HG02623 (cell line): Measurements from ENCODE around the gene LDOC1.
"Not testable (repeated sequence)": the region's sequence is repeated elsewhere in the genome, so short reads cannot be mapped to it uniquely, and the experiment has no call there.

Experiments
- ATAC-seq: cut with Tn5 transposase; IDR thresholded peaks from one replicate; pipeline ENCODE4 v1.9.1; 2021; ENCODE audit warnings: moderate library complexity; ENCODE audit not compliant: unreplicated experiment

Gene LDOC1

GRCh38 chrX:141176586-141177451 lies at the start of gene LDOC1:
Gene LDOC1, minus strand, starts transcription at chrX:141177129. Its CDS starts 108 bp downstream, at chrX:141177021.
- no peak for ATAC-seq

- no peak for ATAC-seq
Observed at GRCh38 chrX:141221611-141222010, 44.7 kb upstream of the LDOC1 start.

DNA sequence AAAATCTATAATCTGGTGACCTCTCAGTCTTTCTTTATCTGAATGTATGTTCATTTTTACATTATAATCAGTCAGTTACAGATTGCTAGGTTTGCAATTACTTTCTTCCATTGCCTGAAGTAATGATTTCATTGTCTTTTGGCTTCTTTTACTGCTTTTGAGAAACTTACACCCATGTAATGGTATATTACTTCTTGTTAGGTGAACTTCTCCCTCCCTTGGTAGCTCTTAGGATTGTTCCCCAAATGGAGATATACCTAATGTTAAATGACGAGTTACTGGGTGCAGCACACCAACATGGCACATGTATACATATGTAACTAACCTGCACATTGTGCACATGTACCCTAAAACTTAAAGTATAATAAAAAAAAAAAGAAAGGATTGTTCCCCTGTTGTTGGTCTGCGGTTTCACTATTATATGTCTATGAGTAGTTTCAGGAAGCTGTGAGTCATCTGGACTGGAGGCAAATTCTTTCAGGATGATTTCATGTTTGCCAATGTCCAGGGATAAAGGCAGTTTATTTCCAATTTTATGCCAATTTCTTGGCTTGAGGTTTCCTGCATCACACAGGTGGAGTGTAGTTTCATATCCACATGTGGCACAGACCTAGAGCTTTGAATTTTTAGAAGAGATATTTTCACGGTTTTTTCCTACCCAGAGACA lies 43.5 kb upstream of the LDOC1 start:
- ATAC-seq, result no peak

GRCh38 chrX:141214196-141214595 lies 37.3 kb upstream of the LDOC1 start:
- no peak for ATAC-seq

GRCh38 chrX:141201962-141202361 lies 25.0 kb upstream of the LDOC1 start:
- no peak for ATAC-seq

- ATAC-seq, result not testable (repeated sequence)
Observed at GRCh38 chrX:141188573-141188972, 11.6 kb upstream of the LDOC1 start.

GRCh38 chrX:141185366-141185765 lies 8.4 kb upstream of the LDOC1 start:
- ATAC-seq, result no peak

DNA sequence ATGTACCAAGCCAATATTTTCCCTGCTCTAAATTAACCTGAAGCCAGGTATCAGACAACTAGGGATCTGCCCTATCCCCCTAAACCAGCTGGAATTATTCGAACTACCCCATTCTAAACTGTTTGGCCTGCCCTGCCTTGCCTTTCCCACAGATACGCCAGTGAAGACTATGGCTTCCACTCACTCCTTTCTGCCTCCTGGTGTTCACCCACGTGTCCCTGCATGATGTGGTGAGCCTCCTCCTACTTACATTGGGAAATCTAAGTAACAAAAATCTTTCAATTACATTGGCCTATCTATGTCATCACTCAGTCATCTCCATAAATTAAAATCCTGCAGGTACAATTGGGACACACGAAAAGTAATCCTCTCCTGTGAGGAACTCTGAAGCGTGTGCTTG lies 6.1 kb upstream of the LDOC1 start:
- ATAC-seq, result no peak

DNA sequence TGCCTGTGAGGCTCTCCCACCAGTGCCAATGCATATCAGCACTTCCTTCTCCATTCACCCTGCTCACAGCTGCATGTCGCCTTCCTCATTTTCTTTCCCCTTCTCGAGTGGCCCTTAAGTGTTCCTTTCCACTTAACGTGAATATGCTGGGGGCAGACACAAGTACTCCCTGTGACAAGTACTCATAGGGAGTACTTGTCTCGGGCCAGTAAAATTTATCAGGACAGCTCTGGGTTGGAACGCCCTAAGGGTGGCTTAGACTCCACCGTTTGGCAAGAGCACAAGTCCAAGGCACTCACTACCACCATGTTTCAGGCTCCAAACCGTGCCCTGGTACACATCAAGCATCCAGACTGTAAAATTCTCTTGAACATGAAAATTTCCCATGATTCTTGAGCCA lies 3.9 kb upstream of the LDOC1 start:
- ATAC-seq, result no peak

DNA sequence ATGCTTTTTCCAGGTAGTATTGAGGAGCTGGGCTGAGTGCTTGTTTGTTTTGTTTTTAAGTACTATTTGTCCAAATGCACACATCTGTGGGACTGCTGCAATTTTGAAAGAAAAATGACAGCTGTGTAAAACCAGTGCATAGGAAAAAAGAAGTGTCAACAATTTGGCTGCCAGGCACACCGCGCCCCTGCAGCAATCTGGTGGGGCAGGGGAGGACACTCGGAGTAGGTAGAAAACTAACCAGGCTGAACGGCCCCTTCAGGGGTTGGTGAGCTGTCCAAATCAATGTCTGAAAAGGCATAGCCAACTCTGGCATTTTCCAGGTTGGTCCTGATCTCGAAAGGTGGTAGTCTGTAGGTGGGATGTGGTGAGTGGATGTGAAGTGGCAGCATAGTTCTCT lies 1.1 kb downstream of the LDOC1 start:
- no peak for ATAC-seq

DNA sequence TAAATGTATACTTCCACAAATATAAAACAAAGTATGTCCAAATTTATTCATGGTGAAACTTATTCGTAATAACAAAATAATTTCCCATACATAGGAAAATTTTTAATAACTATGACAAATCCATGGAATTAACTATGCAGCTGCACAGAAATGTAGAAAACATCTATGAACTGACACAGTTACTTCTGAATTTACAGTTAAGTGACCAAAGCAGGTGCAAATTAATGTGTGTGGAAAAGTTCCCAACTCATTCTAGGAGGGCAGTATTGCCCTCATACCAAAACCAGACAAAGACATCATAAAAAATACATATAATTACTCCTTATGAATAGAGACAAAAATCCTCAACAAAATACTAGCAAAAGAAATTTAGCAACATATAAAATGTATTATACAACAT lies 12.5 kb downstream of the LDOC1 start:
- ATAC-seq, result no peak

- ATAC-seq, result no peak
Observed at GRCh38 chrX:141158084-141158483, 18.8 kb downstream of the LDOC1 start.

GRCh38 chrX:141155231-141155630 lies 21.7 kb downstream of the LDOC1 start:
- ATAC-seq, result not testable (repeated sequence)

DNA sequence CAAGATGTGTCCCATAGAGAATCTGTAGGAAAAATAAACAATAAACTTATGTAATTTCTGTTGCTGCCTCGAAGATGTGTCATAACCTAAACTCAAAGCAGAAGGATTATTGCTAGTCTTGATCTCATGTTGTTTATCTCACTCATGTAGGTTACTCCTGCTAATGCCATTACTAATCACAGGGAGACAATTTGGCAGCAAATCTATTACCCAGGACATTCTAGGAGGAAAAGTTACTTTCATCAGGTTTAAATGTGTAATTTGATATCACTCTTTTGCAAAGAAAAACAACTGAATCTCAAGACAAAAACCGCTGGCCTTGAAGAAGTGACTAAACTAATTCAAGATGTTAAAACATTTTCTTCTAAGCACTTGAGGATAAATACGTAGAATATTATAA lies 34.0 kb downstream of the LDOC1 start:
- no peak for ATAC-seq

DNA sequence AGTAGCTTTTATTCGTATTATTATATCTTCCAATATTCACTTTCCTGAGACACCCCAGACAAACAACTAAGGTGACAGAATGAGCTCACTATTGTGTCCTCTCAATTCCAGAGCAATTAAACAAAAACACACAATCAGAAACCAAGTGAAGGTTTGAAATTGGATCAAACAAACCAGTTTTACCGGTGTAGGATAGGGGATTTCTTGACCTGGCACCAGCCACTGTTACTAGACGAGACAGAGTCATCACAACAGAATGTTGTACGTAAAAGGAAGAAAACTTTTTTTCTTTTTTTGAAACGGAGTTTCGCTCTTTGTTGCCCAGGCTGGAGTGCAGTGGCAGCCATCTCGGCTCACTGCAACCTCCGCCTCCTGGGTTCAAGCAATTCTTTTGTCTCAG lies 43.7 kb downstream of the LDOC1 start:
- ATAC-seq, result no peak

DNA sequence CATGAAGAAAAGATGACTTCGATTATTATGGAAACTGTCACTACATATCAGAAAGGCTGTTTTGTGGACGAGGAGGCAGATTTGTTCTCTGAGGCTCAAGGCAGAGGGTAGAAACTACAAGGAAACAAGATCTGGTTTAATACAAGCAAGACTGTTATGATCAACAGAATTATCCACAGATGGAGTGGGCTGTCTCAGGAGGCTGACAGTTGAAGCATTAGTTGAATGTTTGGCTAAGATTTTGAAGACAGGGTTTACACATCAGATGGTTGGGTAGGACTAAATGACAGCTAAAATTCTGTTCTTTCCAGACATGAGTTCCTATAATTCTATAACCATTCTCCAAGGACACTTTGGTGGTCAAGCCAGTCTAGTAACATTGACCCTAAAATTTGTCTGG lies 49.8 kb downstream of the LDOC1 start:
- ATAC-seq, result no peak
